ENCODE data around the gene MOB1A.
"Not testable (repeated sequence)": the region's sequence is repeated elsewhere in the genome, so short reads cannot be mapped to it uniquely, and the experiment has no call there.

GRCh38 chr2:74186706-74187105 is 8.0 kb upstream of the MOB1A start:
- not testable (repeated sequence) for TF ChIP-seq CTCF (conservative IDR thresholded peaks at IDR 0.05; ENCODE audit: low read length); EZH2phosphoT487 (IDR thresholded peaks at IDR 0.05; ENCODE audit: borderline replicate concordance, low read depth, low read length)

Measured in OCI-LY7 (cell line).